ENCODE results near the gene CENPX.

Gene CENPX

GRCh38 chr17:82009413-82009812 lies 13.3 kb downstream of the CENPX start:
- DNase-seq, result no peak

GRCh38 chr17:82008941-82009405 lies 13.7 kb downstream of the CENPX start:
- no peak for DNase-seq

DNA sequence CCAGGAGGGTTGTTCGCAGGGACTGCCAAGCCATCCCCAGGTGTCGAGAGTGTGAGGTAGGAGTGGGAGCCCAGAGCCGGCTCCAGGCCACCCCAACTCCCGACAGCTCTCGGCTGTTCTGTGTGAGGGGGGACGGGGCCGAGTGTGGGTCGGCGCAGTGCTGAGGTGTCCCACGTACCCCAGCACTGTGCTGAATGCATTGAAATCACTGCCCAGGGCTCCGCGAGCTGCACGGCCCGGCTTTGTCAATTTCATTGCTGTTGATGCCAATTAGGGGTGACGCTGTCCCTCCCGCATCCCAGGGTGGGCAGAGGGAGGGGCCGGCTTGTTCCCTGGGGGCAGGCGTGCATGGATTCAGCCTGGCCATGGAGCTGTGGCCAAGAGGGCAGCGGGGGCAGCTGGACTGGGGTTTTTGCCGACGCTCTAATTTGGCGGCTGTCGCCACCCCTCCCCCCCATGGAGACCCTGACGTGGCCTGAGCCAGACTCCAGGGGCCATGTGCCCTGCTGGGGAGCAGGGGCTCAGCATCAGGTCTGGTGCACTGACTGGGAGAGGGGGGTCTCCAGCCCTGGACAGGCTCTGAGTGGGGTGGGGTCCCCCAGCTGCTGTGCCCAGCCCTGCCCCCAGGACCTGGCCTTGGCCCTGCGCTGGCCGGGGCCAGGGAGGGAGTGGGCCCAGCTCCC lies 14.3 kb downstream of the CENPX start:
- no peak for DNase-seq

GRCh38 chr17:82007495-82008257 lies 15.0 kb downstream of the CENPX start:
- no peak for DNase-seq

GRCh38 chr17:82007228-82007494 lies 15.5 kb downstream of the CENPX start:
- no peak for DNase-seq

DNA sequence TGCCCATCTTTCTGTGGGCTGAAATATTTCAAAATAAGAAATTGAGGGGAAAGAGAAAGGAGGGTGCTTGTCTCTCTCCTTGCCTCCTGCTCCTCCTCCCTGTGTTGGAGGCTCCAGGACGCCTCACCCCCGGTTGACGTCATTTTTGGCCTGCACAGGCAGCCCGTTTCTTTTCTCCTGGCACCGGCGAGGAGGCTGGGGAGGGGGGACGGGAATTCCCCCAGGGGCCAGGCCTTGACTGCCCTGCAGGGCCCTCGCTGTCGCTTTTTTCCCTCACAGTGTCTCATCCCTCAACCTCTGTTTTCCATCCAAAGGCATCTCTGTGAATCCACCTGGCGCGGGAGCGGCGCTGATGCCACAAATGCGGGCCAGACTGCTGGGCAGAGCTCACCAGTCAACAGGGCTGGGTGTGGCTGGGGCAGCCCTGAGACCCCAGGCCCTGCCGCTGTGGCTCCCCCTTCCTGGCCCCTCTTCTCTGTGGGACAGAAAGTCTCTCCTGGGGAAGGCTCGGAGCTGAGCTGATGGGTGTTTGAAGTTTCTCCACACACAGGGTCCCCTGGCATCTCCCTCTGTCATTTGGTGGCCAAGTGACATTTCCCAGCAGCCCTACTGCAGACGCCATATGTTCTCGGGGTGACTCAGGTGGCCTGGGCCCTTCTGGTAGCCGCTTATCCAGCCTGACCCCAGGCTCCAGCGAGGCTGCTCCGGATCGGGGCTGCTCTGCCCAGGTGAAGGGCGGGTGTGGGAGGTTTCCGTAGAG lies 16.0 kb downstream of the CENPX start:
- no peak for DNase-seq

DNA sequence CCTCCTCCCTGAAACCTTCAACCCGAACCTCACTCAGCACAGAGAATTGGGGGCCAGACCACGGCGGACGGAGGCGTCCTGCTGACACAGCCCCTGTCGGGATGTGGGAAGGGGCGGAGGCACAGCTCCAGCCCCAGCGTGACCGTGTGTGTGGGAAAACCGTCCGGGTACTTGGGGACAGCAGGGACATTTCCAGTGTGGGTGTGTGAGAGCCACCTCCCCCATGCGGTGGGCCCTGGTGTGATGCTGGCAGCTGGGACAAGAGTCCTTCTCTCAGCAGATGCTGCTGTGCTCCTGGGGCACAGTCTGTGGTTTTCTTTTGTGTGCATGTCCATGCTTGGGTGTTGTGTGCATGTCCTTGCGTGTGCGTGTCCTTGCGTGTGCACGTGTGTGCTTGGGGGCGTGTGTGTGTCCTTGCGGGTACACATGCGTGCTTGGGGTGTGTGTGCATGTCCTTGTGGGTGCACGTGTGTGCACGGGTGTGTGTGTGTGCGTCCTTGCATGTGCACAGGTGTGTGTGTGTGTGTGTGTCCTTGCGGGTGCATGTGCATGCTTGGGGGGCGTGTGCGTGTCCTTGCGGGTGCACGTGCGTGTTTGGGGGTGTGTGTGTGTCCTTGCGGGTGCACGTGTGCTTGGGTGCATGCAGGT lies 16.9 kb downstream of the CENPX start:
- no peak for DNase-seq

DNA sequence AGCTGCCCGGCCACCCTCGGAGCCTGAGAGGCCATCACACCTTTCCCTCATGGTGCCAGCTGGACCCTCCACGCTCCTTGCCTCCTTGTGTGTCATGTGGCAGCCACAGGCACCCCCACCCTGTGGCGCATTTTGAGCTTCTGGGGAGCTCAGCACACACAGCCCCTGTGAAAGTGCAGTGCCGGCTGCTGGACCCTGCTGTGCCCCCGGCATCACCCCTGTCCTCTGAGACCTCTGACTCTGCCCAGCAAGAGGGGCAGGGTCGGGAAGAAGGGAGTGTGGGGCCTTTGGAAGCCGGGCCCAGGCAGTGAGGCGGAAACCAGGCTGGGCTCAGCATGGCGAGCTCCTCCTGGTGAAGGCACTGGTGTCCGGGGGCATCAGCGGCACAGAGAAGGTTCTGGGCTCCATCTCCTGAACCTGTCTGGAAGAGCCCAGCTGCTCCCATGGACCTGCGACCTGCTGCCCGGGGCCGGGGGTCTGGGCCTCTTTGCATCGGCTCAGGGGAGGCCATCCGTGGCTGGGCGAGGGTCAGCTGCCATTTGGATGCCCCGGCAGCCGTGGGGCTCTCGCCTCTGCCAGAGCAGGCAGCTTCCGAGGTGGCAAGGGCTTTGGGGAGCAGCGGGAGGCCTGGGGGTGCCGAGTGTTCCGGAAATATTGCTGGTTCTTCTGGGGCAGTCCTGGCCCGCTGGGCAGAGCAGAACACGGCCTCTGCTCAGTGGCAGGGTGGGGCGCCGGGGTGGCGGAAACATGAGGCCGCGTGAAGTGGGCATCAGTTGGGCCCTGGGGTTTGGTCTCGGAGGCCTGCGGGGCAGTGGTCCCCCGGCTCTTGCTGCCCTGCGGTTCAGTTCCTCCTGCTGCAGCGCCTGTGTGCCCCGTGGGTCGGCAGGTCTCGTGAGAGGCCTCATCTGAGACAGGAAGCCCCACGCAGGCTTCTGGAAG lies 17.9 kb downstream of the CENPX start:
- DNase-seq, result no peak

DNA sequence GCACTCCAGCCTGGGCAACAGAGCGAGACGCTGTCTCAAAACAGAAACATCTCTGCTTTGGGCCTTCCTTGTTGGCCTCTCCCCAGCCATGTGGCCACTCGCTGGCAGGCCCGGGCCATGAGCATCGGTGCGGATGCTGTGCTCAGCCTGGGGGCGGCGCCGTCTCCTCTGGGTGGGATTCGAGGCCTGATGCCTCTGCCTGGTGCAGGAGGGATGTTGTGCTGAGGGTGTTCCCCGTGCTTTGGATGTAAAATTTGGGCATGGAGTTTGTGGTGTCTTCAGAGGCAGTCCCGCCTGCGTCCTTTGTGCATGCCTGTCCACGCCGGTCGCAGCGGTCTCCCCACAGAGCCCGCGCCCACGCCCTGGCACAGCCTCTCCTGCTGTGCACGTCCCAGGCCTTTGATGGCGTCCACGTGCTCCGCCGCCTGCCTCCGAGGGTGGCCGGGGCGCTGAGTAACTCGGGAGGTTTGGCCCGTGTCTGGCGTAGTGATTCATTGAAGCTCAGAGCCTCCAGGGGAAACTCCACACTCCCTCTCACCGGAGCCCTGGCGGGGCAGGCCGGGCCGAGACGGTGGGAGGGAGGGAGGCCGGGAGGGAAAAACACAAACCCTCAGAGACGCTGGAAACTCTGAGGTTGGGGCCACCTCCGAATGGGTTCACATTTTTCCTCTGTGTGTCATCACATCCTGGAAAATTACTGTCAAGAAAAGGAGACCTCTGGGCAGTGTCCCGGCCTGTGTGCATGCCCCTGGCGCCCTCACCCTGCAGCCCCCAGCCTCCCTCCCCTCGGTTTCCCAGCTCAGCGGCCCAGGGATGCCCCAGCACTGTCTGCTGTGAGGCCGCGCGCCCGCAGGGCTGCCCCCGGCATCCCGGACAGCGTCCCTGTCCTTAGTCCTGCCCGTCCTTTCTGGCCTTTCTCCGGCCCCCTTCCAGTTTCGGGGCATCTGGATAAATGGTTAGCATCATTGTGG lies 19.0 kb downstream of the CENPX start:
- DNase-seq, result no peak

- DNase-seq, result no peak
These were observed 21.1 kb downstream of the CENPX start for GRCh38 chr17:82001571-82002056.

DNA sequence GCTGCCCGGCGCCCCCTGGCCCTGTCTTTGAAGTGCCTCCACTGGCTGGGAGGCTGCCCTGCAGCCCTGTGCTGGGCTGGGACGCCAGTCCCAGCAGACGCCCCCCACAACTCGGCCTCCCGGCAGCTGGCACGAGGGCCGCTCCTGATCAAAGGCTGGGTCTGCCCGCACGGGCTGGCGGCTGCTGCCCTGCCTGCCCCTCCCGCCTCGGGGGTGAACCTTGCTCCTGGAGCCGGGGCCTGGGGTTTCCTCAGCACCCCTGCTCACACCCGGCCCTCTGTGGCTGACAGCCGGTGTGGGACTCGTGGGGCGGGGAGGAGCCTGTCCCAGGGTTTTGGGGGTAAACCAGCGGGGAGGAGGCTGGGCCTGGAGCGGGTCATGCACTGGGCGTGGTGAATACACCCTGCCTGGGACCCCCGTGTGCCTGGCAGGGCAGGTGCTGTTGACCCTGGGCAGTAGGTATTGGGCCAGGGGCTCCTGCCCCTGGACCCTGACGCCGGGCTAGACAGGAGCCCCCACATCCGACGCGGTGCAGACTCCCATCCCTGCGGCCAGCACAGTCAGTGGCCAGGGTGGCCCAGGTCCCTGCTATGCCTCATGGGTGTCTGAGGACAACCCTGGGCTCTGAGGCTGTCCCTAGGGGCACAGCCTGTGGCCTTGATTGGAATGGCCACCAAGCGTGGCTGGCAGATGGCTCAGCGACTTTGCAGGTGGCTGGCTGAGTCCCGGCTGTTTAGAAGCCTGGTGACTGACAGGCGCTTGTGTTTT lies 21.7 kb downstream of the CENPX start:
- no peak for DNase-seq

- DNase-seq, result no peak
These were observed 22.5 kb downstream of the CENPX start for GRCh38 chr17:81999976-82000802.

DNA sequence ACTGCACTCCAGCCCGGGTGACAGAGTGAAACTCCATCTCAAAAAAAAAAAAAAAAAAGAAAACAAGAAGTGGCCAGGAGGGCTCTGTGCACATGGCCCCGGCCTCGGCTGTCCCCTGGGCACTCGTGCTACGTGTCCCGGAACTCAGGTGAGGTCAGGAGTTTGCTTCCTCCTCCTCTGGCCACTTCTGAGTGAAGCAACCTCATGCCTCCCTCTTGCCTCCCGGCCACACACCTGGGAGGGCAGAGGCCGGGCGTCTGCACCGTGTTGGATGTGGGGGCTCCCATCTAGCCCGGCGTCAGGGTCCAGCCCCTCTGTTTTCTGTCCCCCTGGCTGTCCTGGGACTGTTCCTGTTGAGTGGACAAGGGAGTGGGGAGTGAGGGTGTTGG lies 23.1 kb downstream of the CENPX start:
- DNase-seq, result no peak

DNA sequence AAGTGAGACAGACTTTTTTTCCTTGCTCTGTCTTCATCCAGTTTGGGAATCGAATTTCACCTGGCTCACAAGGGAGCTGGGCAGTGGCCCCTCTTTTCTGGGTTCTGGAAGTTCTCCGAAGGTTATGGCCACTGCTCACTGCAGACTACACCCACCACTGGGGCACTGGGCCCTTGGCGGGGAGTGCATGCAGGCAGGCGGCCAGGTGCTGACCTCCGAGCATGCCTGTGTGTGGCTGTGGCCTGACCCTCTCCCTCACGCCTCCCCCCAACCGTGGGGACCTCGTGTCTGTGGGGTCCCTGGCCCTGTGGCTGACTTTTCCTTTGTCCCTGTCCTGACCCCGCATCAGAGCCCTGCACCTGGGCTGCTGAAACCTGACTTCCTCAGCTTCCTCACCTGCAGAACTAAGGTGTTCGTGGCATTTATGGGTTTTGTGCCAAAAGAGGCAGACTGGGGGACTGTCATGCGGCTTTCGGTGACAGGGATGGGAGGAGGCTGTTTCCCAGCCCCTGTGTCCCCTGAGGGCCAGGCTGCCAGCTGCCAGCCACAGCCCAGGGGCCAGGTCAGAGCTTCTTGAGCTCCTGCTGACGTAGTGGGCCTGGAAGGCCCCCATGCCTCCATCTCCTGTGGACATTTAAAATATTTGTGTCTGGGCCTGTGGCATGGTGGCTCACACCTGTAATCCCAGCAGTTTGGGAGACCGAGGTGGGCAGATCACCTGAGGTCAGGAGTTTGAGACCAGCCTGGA lies 23.8 kb downstream of the CENPX start:
- no peak for DNase-seq

GRCh38 chr17:81998212-81998611 lies 24.5 kb downstream of the CENPX start:
- DNase-seq, result no peak

DNA sequence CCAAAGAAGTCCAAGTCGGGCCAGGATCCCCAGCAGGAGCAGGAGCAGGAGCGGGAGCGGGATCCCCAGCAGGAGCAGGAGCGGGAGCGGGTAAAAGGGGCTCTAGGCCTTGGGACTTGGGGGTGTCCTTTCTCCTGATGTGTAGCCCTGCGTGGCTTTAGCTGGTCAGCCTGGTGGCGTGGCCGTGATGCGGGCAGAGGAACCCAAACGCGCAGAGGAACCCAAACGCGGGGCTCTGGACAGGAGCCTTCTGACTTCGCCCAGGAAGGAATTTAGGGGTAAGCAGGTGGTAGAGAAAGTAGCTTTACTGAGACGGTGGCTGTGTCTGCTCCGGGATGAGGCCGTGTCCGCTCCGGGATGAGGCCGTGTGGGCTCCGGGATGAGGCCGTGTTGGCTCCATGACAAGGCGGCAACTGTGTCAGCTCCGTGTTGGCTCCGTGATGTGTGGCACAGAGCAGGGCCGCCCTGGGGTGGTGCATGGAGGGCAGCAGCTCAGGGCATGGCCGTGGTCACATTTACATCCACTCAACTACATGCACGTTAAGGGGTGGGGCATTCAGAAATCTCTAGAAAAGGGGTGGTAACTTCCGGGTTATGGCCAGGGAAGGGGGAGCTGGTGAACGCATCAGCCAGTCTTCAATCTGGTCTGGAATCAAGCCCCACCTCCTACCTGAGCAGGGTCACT lies 25.8 kb downstream of the CENPX start:
- no peak for DNase-seq

DNA sequence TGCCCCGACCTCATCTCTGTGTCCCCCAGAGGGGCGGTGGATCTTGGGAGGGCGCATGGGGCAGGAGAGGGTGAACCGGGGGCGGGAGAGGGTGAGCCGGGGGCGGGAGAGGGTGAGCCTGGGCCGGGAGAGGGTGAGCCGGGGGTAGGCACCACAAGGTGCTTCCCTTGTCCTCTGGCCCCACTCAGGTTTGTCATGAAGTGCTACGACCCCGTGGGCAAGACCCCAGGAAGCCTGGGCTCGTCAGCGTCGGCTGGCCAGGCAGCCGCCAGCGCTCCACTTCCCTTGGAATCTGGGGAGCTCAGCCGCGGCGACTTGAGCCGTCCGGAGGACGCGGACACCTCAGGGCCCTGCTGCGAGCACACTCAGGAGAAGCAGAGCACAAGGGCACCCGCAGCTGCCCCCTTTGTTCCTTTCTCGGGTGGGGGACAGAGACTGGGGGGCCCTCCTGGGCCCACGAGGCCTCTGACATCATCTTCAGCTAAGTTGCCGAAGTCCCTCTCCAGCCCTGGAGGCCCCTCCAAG lies 26.4 kb downstream of the CENPX start:
- DNase-seq, result no peak

Measured in activated naive CD4-positive, alpha-beta T cell treated with anti-CD3 and anti-CD28 coated beads, Interleukin-2, amount 50 U/mL, for 16 hours (primary cell).